CD8-positive, alpha-beta memory T cell (primary cell): ENCODE results near the gene PIWIL1. TPM values are rescaled to one million over a fixed set of nuclear protein-coding genes. Genes with fewer than 3 reads are reported as not detected.
A peak's percentile ranks its signal among the peaks of the same experiment; 100 is the strongest.

Source experiments
- CTCF ChIA-PET: fragments of 350-600 bp; sonication (Branson Sonifier 250); formaldehyde crosslinking; loops from one replicate; lab custom pipeline; 2021; ENCODE audit warnings: antibody characterized with exemption; lab: Charles Lee
- POLR2A ChIA-PET: fragments of 350-600 bp; sonication (Branson Sonifier 250); formaldehyde crosslinking; loops from one replicate; lab custom pipeline; 2021; ENCODE audit warnings: antibody characterized with exemption; lab: Charles Lee
- DNase-seq, 5 donors: peaks; one replicate each; pipeline versions ENCODE4 v3.0.0 to v3.0.0-alpha.2; 2020 to 2022; ENCODE audit warnings: mixed read lengths in 1 of 5
- H3K27ac ChIP-seq: one replicate; pipeline ENCODE4 v1.7.0; 2013; ENCODE audit warnings: low read depth, mild to moderate bottlenecking, low read length, moderate library complexity
- H3K27me3 ChIP-seq: 2 replicates; pipeline ENCODE4 v1.7.0; 2013; ENCODE audit warnings: low read length, mild to moderate bottlenecking; ENCODE audit not compliant: insufficient read depth, poor library complexity, severe bottlenecking
- H3K36me3 ChIP-seq: 2 replicates; pipeline ENCODE4 v1.7.0; 2013; ENCODE audit warnings: mild to moderate bottlenecking, low read length, moderate library complexity; ENCODE audit not compliant: insufficient read depth
- H3K4me1 ChIP-seq: 2 replicates; pipeline ENCODE4 v1.7.0; 2013; ENCODE audit warnings: mild to moderate bottlenecking, low read length, moderate library complexity; ENCODE audit not compliant: insufficient read depth
- H3K4me3 ChIP-seq: 2 replicates; pipeline ENCODE4 v1.7.0; 2013; ENCODE audit warnings: mild to moderate bottlenecking, low read length
- H3K9me3 ChIP-seq: 2 replicates; pipeline ENCODE4 v1.7.0; 2013; ENCODE audit warnings: mild to moderate bottlenecking, low read length
- H3K27ac Mint-ChIP-seq, 8 donors: one replicate each; pipeline ENCODE4 v1.8.0; 2020 to 2021; ENCODE audit warnings: mixed read lengths in 8 of 8, mild to moderate bottlenecking in 6 of 8, inconsistent platforms in 3 of 8, moderate library complexity in 3 of 8
- H3K27me3 Mint-ChIP-seq, 2 donors: one replicate each; pipeline ENCODE4 v1.8.0; 2020 to 2021; ENCODE audit warnings: mixed read lengths in 2 of 2, mild to moderate bottlenecking in 1 of 2, moderate library complexity in 1 of 2
- H3K36me3 Mint-ChIP-seq, 3 donors: one replicate each; pipeline ENCODE4 v1.8.0; 2020 to 2021; ENCODE audit warnings: mixed read lengths in 3 of 3, inconsistent platforms in 1 of 3, mild to moderate bottlenecking in 1 of 3
- H3K4me1 Mint-ChIP-seq, 3 donors: one replicate each; pipeline ENCODE4 v1.8.0; 2020 to 2021; ENCODE audit warnings: mixed read lengths in 3 of 3, inconsistent platforms in 1 of 3, mild to moderate bottlenecking in 1 of 3
- H3K4me3 Mint-ChIP-seq, 7 donors: one replicate each; pipeline ENCODE4 v1.8.0; 2020 to 2021; ENCODE audit warnings: mixed read lengths in 7 of 7, mild to moderate bottlenecking in 6 of 7, moderate library complexity in 4 of 7, inconsistent platforms in 2 of 7
- H3K9me3 Mint-ChIP-seq, 5 donors: one replicate each; pipeline ENCODE4 v1.8.0; 2020 to 2022; ENCODE audit warnings: mixed read lengths in 5 of 5, mild to moderate bottlenecking in 3 of 5, moderate library complexity in 2 of 5, inconsistent platforms in 1 of 5
- polyA plus RNA-seq: library from polyadenylated mRNA; unstranded; fragments of 300-500 nt; fragmentation: Illumina TruSeq; gene quantifications from one replicate; pipeline ENCODE4 v1.2.3, GENCODE V29; 2021
- total RNA-seq, 2 experiments: library from RNA; stranded (reverse); gene quantifications; one replicate each; pipeline ENCODE4 v1.2.3, GENCODE V29; 2021

PIWIL1 gene
- total and polyA plus RNA-seq, 3 experiments from 2014 or later: not detected

- ChIA-PET POLR2A (no interaction called here), CTCF (no interaction called here)
- H3K4me1 ChIP-seq: no peaks in the 10 kb centered on the region
- peaks cover 2 to 8% (median 4%) of the 10 kb centered on the region in 3 donors for H3K4me1 Mint-ChIP-seq
- no peaks in the 10 kb centered on the region for H3K27me3 ChIP-seq
- H3K36me3 ChIP-seq: no peaks in the 10 kb centered on the region
- H3K27ac ChIP-seq: no peak overlapping the region
- DNase-seq: no peak
- H3K4me3 Mint-ChIP-seq: no peak overlapping the region
- no peak overlapping the region for H3K4me3 ChIP-seq
- H3K27ac Mint-ChIP-seq: no peak overlapping the region
- H3K9me3 ChIP-seq: no peaks in the 10 kb centered on the region
- peaks cover 0 to 2% (median 0%) of the 10 kb centered on the region in 5 donors for H3K9me3 Mint-ChIP-seq
- H3K27me3 Mint-ChIP-seq: peaks cover 1 to 10% of the 10 kb centered on the region in 2 donors
- no peaks in the 10 kb centered on the region for H3K36me3 Mint-ChIP-seq
Measured at GRCh38 chr12:130330685-130331084, 7.0 kb upstream of the PIWIL1 start.

DNA sequence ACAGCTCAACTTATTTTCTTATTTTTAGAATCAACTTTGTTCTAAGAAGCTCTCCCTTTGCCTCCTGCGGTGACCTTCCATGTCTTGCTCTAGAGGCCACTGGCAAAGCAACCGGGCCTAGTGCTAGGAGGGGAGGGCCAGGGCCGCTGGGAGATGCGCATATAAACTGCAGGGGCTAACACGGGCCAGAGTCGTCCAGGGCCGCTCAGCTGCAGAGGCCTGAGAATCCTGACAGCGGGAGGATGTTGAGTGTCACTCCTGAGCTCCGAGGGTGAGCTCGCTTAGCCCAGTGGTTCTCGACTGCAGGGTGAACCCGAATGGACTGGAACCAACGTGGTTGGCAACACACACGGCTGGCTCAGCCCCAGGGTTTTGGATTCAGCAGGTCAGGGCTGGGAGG is 6.5 kb upstream of the PIWIL1 start:
- Mint-ChIP-seq H3K27ac (no peak overlapping the region), H3K36me3 (no peaks in the 10 kb centered on the region), H3K4me1 (peaks cover 2 to 8% (median 4%) of the 10 kb centered on the region in 3 donors), H3K4me3 (no peak overlapping the region), H3K27me3 (peaks cover 1 to 11% of the 10 kb centered on the region in 2 donors), H3K9me3 (peaks cover 0 to 2% (median 0%) of the 10 kb centered on the region in 5 donors)
- H3K4me1 ChIP-seq: no peaks in the 10 kb centered on the region
- no peaks in the 10 kb centered on the region for H3K27me3 ChIP-seq
- ChIA-PET POLR2A (no interaction called here), CTCF (no interaction called here)
- H3K27ac ChIP-seq: no peak overlapping the region
- no peaks in the 10 kb centered on the region for H3K9me3 ChIP-seq
- no peaks in the 10 kb centered on the region for H3K36me3 ChIP-seq
- DNase-seq: no peak
- H3K4me3 ChIP-seq: no peak overlapping the region

- CTCF ChIA-PET: no interaction called here
- peaks cover 0 to 2% (median 0%) of the 10 kb centered on the region in 5 donors for H3K9me3 Mint-ChIP-seq
- Histone ChIP-seq H3K36me3 (no peaks in the 10 kb centered on the region), H3K27ac (no peak overlapping the region), H3K4me3 (no peak overlapping the region), H3K27me3 (no peaks in the 10 kb centered on the region), H3K4me1 (no peaks in the 10 kb centered on the region), H3K9me3 (no peaks in the 10 kb centered on the region)
- no peak for DNase-seq
- peaks cover 1 to 15% of the 10 kb centered on the region in 2 donors for H3K27me3 Mint-ChIP-seq
- H3K4me3 Mint-ChIP-seq: peak overlapping the region in 1 of 7 donors; percentile 27
- peaks cover 2 to 8% (median 4%) of the 10 kb centered on the region in 3 donors for H3K4me1 Mint-ChIP-seq
- POLR2A ChIA-PET: no interaction called here
- peak overlapping the region in 1 of 8 donors; percentile 44 for H3K27ac Mint-ChIP-seq
- no peaks in the 10 kb centered on the region for H3K36me3 Mint-ChIP-seq
Measured at GRCh38 chr12:130333341-130333740, 4.3 kb upstream of the PIWIL1 start.

DNA sequence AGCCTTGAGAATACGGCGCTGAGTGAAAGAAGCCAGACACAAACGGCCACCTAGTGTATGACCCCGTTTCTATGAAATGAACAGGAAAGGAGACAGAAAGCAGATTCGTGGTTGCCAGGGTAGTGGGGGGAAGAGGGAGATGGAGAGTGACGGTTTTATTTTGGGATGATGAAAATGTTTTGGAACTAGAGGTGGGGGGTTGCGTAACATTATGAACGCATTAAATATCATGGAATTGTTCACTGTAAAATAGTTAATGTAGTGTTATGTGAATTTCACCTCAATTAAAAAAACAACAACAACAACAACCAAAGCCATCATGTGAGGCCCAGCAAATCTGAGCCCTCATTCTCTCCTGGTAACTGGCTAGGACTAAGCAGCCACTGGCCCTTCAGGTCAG is 3.3 kb upstream of the PIWIL1 start:
- Mint-ChIP-seq H3K4me3 (no peak overlapping the region), H3K4me1 (peaks cover 2 to 8% (median 4%) of the 10 kb centered on the region in 3 donors), H3K9me3 (peaks cover 0 to 2% (median 0%) of the 10 kb centered on the region in 5 donors), H3K36me3 (no peaks in the 10 kb centered on the region), H3K27ac (no peak overlapping the region), H3K27me3 (peaks cover 3 to 15% of the 10 kb centered on the region in 2 donors)
- POLR2A ChIA-PET: no interaction called here
- no peaks in the 10 kb centered on the region for H3K4me1 ChIP-seq
- no peaks in the 10 kb centered on the region for H3K9me3 ChIP-seq
- H3K27me3 ChIP-seq: no peaks in the 10 kb centered on the region
- CTCF ChIA-PET: no interaction called here
- H3K4me3 ChIP-seq: no peak overlapping the region
- no peaks in the 10 kb centered on the region for H3K36me3 ChIP-seq
- no peak overlapping the region for H3K27ac ChIP-seq
- DNase-seq: no peak

DNA sequence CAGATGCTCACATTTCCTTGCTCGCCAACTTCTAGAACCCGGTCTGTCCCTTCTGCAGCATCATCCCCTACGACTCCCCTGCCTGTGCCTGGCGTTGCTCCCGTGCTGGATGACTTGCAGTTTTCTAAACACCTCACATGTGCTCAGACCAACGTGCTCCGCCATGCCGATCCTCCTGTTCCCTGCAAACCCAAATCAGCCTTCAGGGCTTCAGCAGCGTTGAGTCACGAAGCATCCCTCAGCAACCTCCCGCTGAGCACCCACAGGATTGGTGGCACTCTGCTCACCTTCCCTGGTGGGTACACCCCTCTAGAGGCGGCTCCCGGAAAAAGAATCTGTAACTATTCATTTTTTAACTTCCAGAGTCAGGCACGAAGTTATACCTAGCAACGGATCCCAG is 2.8 kb upstream of the PIWIL1 start:
- Histone ChIP-seq H3K36me3 (no peaks in the 10 kb centered on the region), H3K4me3 (no peak overlapping the region), H3K4me1 (no peaks in the 10 kb centered on the region), H3K9me3 (no peaks in the 10 kb centered on the region), H3K27me3 (no peaks in the 10 kb centered on the region), H3K27ac (no peak overlapping the region)
- DNase-seq: no peak
- peaks cover 0 to 4% (median 0%) of the 10 kb centered on the region in 5 donors for H3K9me3 Mint-ChIP-seq
- H3K27ac Mint-ChIP-seq: no peak overlapping the region
- POLR2A ChIA-PET: no interaction called here
- peaks cover 3 to 18% of the 10 kb centered on the region in 2 donors for H3K27me3 Mint-ChIP-seq
- H3K4me1 Mint-ChIP-seq: peaks cover 2 to 8% (median 4%) of the 10 kb centered on the region in 3 donors
- CTCF ChIA-PET: no interaction called here
- no peak overlapping the region for H3K4me3 Mint-ChIP-seq
- H3K36me3 Mint-ChIP-seq: no peaks in the 10 kb centered on the region

- Histone ChIP-seq H3K4me1 (no peaks in the 10 kb centered on the region), H3K4me3 (no peak overlapping the region), H3K9me3 (no peaks in the 10 kb centered on the region), H3K27ac (no peak overlapping the region), H3K36me3 (no peaks in the 10 kb centered on the region), H3K27me3 (no peaks in the 10 kb centered on the region)
- DNase-seq: peak in 1 of 5 donors; percentile 38
- H3K27me3 Mint-ChIP-seq: peaks cover 3 to 19% of the 10 kb centered on the region in 2 donors
- H3K4me3 Mint-ChIP-seq: no peak overlapping the region
- H3K27ac Mint-ChIP-seq: no peak overlapping the region
- CTCF ChIA-PET: interaction anchor here (1.2 to 1.6 kb wide), 2 partner anchors 9 to 287 kb away, joined by 3 read pairs; no protein-coding TSS in a partner anchor
- peaks cover 2 to 8% (median 4%) of the 10 kb centered on the region in 3 donors for H3K4me1 Mint-ChIP-seq
- H3K36me3 Mint-ChIP-seq: no peaks in the 10 kb centered on the region
- POLR2A ChIA-PET: no interaction called here
- H3K9me3 Mint-ChIP-seq: peaks cover 0 to 5% (median 0%) of the 10 kb centered on the region in 5 donors
Measured at GRCh38 chr12:130335517-130336392, 1.9 kb upstream of the PIWIL1 start.

GRCh38 chr12:130336723-130337487 is 782 bp upstream of the PIWIL1 start:
- ChIA-PET CTCF (interaction anchor here (1.2 to 1.6 kb wide), 2 partner anchors 10 to 288 kb away, joined by 3 read pairs; no protein-coding TSS in a partner anchor), POLR2A (no interaction called here)
- DNase-seq: no peak
- Mint-ChIP-seq H3K36me3 (no peaks in the 10 kb centered on the region), H3K4me3 (no peak overlapping the region), H3K4me1 (peaks cover 2 to 8% (median 4%) of the 10 kb centered on the region in 3 donors), H3K9me3 (peaks cover 0 to 5% (median 2%) of the 10 kb centered on the region in 5 donors), H3K27ac (no peak overlapping the region), H3K27me3 (peaks cover 3 to 19% of the 10 kb centered on the region in 2 donors)
- Histone ChIP-seq H3K4me3 (no peak overlapping the region), H3K27me3 (no peaks in the 10 kb centered on the region), H3K36me3 (no peaks in the 10 kb centered on the region), H3K4me1 (no peaks in the 10 kb centered on the region), H3K9me3 (no peaks in the 10 kb centered on the region), H3K27ac (no peak overlapping the region)
